OCI-LY7 (cell line): ENCODE results near the gene CAMK1G.

ENCODE experiments used
- CTCF ChIP-seq: fragments of 200-600 bp; sonication (generic); conservative IDR thresholded peaks from 2 replicates; pipeline ENCODE4 v1.5.1; 2014; ENCODE audit warnings: mild to moderate bottlenecking, antibody characterized with exemption, low read length, moderate library complexity, mixed read lengths
- EZH2phosphoT487 ChIP-seq: fragments of 200-600 bp; sonication (generic); IDR thresholded peaks from 2 replicates; pipeline ENCODE4 v1.6.1; 2018; ENCODE audit warnings: low read depth, borderline replicate concordance, mild to moderate bottlenecking, mixed run types, antibody characterized with exemption, low read length, moderate library complexity, mixed read lengths

- TF ChIP-seq CTCF (no peak), EZH2phosphoT487 (no peak)
These were observed 18.7 kb upstream of the CAMK1G start for GRCh38 chr1:209564849-209565248.
